ENCODE measurements around the gene CREB3L2. TPM values are rescaled to one million over a fixed set of nuclear protein-coding genes. Genes with fewer than 3 reads are reported as not detected.

The CREB3L2 gene
- total and polyA plus RNA-seq, 2 of the 8 experiments (the other 6 are each of a cell fraction or from before 2014, with no cell fraction given), result 14.4 to 48.3 TPM

DNA sequence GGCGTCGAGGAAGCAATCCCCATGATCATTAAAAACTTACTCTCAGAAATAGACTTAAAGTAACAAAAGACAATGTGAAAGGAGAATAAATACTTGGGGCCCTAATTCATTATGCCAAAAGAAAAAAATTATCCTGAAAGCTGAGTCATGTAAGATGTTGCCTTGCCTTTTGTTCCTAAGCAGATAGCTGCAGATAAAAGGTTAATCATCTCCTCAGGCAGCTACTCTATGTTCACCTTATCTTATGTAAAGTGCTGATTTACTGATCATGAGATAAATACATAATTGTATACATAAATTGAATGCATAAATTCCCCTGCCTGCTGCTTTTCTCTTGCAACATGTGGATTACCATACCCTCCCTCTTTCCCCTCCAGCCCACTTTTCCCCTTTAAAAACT is 28.1 kb upstream of the CREB3L2 start (continued):
- TF ChIP-seq, protein P1, sequence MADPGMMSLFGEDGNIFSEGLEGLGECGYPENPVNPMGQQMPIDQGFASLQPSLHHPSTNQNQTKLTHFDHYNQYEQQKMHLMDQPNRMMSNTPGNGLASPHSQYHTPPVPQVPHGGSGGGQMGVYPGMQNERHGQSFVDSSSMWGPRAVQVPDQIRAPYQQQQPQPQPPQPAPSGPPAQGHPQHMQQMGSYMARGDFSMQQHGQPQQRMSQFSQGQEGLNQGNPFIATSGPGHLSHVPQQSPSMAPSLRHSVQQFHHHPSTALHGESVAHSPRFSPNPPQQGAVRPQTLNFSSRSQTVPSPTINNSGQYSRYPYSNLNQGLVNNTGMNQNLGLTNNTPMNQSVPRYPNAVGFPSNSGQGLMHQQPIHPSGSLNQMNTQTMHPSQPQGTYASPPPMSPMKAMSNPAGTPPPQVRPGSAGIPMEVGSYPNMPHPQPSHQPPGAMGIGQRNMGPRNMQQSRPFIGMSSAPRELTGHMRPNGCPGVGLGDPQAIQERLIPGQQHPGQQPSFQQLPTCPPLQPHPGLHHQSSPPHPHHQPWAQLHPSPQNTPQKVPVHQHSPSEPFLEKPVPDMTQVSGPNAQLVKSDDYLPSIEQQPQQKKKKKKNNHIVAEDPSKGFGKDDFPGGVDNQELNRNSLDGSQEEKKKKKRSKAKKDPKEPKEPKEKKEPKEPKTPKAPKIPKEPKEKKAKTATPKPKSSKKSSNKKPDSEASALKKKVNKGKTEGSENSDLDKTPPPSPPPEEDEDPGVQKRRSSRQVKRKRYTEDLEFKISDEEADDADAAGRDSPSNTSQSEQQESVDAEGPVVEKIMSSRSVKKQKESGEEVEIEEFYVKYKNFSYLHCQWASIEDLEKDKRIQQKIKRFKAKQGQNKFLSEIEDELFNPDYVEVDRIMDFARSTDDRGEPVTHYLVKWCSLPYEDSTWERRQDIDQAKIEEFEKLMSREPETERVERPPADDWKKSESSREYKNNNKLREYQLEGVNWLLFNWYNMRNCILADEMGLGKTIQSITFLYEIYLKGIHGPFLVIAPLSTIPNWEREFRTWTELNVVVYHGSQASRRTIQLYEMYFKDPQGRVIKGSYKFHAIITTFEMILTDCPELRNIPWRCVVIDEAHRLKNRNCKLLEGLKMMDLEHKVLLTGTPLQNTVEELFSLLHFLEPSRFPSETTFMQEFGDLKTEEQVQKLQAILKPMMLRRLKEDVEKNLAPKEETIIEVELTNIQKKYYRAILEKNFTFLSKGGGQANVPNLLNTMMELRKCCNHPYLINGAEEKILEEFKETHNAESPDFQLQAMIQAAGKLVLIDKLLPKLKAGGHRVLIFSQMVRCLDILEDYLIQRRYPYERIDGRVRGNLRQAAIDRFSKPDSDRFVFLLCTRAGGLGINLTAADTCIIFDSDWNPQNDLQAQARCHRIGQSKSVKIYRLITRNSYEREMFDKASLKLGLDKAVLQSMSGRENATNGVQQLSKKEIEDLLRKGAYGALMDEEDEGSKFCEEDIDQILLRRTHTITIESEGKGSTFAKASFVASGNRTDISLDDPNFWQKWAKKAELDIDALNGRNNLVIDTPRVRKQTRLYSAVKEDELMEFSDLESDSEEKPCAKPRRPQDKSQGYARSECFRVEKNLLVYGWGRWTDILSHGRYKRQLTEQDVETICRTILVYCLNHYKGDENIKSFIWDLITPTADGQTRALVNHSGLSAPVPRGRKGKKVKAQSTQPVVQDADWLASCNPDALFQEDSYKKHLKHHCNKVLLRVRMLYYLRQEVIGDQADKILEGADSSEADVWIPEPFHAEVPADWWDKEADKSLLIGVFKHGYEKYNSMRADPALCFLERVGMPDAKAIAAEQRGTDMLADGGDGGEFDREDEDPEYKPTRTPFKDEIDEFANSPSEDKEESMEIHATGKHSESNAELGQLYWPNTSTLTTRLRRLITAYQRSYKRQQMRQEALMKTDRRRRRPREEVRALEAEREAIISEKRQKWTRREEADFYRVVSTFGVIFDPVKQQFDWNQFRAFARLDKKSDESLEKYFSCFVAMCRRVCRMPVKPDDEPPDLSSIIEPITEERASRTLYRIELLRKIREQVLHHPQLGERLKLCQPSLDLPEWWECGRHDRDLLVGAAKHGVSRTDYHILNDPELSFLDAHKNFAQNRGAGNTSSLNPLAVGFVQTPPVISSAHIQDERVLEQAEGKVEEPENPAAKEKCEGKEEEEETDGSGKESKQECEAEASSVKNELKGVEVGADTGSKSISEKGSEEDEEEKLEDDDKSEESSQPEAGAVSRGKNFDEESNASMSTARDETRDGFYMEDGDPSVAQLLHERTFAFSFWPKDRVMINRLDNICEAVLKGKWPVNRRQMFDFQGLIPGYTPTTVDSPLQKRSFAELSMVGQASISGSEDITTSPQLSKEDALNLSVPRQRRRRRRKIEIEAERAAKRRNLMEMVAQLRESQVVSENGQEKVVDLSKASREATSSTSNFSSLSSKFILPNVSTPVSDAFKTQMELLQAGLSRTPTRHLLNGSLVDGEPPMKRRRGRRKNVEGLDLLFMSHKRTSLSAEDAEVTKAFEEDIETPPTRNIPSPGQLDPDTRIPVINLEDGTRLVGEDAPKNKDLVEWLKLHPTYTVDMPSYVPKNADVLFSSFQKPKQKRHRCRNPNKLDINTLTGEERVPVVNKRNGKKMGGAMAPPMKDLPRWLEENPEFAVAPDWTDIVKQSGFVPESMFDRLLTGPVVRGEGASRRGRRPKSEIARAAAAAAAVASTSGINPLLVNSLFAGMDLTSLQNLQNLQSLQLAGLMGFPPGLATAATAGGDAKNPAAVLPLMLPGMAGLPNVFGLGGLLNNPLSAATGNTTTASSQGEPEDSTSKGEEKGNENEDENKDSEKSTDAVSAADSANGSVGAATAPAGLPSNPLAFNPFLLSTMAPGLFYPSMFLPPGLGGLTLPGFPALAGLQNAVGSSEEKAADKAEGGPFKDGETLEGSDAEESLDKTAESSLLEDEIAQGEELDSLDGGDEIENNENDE (IDR thresholded peaks at IDR 0.05; ENCODE audit: insufficient replicate concordance, low read length), result no peak
- TF ChIP-seq SAP30 (IDR thresholded peaks at IDR 0.05; ENCODE audit: insufficient read depth, insufficient replicate concordance, low read length), result no peak
